Putamen (tissue), 1 donor: Measurements from ENCODE around the gene BUD13.
"Not testable (repeated sequence)": the region's sequence is repeated elsewhere in the genome, so short reads cannot be mapped to it uniquely, and the experiment has no call there.

ENCODE experiments used
- DNase-seq: peaks from one replicate; pipeline ENCODE4 v3.0.0-alpha.2; 2016; ENCODE audit warnings: low spot score

BUD13 gene

DNA sequence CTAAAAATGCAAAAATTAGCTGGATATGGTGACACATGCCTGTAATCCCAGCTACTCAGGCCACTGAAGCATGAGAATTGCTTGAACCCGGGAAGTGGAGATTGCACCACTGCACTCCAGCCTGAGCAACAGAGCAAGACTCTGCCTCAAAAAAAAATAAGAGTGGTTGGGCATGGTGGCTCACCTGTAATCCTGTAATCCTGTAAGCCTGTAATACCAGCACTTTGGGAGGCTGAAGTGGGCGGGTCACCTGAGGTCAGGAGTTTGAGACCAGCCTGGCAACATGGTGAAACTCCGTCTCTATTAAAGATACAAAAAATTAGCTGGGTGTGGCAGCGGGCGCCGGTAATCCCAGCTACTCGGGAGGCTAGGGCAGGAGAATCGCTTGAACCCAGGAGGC, 16.7 kb downstream of the BUD13 start:
- DNase-seq, result not testable (repeated sequence)

DNA sequence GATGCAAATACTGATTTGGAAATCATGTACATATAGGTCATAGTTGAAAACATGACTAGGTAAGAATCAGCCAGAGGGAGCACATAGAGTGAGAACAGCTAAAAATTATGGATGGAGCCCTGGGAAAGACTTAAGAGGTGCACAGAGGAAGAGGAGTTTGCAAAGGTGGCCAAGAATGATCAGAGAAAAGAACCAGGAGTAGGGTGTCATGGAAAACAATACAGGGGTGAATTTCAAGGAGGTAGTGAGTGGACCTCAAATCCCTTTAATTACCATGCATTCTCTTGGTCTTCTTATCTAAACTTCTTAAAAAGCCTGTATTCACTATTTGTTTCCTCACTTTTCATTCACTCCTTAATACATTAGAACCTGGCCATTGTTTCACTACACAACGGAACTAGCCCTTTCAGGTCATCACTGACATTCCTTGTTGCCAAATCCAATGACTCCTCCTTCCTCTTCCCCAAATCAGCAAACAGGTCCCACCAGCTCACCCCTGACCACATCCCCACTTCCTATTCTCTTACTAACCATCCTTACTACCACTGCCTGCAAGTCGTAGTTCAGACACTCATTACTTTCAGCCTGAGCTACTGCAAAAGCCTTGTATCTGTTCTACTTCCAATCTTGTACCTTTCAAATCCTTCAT, 22.6 kb downstream of the BUD13 start:
- no peak for DNase-seq

DNA sequence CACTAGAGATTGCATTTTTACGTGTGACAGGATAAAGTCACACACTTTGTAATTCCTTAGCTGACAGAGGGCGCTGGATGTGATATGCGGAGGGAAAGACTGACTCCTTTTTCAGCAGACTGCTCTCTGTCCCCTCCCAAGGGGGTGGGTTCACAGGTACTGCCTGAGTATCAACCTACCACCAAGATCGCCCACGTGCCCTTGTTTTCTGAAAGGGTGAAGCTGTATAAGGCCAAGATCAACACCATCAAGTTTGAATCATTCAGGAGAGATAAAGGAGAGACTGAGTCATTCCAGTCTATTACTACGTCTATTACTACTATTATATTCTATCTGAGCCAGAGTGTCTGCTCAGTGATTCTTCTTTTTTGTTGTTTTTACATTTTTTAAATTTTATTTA, 30.7 kb downstream of the BUD13 start:
- DNase-seq, result no peak

DNA sequence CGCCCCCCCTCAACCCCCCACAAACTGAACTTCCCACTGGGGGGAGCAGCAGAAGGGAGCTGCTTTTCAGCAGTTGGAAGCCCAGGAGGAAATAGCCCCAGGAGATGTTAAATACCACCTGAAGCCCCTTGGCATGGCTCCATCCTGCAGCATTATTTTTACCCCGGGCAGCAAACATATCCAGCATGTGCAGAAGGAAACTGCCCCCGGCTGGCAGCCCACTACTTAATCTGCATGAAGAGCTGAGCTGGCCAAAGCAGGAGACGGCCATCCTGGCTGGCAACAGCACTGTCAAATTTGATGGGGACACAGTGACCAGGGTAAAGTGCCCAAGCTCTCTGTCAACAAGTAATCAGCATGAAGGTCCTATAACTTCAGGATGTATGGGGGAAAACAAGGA, 32.0 kb downstream of the BUD13 start:
- no peak for DNase-seq

DNA sequence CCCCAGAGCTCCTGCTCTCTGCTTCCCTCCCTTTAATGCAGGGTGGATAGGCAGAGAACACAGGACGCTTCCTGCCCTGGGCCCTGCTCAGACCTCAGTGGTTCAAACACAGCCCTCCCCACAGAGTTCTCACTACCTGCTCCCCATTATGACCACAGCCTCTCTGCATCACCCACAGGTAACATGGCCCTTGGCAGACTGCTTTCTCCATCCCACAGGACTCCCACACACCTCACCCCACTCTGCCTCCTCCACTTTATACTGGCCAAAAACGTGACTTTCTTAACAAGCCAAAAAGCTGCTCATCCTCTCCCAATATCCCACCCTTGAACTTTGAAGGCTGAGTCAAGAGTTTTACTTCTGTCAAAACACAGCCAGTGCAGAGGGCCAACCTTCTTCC, 33.8 kb downstream of the BUD13 start:
- DNase-seq, result no peak

DNA sequence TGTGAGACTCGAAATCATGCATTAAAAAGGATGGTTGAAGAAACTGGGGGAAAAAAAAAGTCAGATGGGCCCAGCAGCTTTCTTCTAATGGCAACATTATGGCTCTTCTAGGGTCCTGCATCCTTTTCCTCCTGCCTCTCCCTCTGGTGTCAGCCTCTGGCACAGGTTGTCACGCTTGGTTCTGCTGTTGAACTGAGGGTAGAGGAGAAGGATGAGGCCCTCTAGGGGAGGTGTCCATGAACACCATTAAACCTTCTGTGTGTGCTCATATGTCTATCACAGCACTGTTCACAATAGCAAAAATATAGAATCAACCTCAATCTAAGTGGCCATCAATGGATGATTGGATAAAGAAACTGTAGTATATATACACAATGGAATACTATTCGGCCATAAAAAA, 36.0 kb downstream of the BUD13 start:
- DNase-seq, result no peak

DNA sequence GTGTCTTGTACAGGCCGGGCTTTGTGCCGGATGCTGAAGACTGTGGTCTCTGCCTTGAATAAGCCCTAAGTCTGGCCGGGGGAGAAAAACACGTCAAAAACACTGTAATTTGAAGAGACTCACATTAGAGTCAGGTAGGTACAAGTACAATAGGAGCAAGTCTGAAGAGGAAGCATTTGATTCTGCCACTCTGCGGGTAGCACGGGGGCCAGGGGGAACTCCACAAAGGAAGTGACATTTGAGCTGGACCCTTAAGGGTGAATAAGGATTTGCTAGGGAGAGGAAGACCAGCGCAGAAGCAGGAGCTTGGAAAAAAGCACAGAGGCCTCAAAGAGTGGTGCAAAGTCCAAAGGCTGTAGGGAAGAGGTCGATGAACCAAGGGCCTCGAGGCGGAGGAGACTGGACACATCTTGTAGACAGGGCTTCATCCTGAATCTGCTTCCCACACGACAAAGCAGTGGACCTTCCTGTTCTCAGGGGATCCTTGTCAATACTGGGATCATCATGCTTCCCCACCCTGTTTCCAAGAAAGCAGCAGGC, 38.7 kb downstream of the BUD13 start:
- DNase-seq, result no peak

DNA sequence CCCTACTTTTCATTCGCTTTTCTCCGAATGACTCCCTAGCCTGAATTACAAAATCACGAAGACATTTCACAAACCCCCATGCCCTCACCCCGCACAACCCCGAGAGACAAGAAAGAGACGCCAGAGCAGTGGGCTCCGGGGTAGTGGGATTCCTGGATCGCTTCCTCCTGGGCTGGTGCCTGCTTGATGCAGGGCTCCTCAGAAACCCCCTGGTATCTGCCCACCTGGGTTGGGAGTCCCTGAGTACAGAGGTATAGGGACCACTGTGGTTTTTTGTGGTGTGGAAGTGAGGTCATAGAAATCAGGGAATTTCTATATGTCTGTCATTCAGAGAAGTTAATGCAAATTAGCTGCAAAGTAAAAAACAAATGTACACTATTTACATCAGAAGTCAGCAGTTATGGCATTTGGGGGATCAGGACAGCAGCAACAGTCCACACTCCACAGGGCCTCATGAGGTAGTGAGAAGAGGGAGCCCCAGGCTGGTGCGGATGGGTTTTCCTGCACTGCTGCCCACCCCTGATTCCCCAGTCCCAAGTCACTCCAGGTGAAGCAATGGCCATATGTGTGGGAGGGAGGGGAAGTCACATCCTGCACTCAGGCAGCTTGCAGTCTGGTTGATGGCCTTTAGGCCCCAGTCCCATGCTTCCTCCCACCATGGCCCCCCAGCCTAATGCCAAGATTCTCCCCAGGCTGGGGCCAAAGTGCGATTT, 39.6 kb downstream of the BUD13 start:
- DNase-seq, result no peak

DNA sequence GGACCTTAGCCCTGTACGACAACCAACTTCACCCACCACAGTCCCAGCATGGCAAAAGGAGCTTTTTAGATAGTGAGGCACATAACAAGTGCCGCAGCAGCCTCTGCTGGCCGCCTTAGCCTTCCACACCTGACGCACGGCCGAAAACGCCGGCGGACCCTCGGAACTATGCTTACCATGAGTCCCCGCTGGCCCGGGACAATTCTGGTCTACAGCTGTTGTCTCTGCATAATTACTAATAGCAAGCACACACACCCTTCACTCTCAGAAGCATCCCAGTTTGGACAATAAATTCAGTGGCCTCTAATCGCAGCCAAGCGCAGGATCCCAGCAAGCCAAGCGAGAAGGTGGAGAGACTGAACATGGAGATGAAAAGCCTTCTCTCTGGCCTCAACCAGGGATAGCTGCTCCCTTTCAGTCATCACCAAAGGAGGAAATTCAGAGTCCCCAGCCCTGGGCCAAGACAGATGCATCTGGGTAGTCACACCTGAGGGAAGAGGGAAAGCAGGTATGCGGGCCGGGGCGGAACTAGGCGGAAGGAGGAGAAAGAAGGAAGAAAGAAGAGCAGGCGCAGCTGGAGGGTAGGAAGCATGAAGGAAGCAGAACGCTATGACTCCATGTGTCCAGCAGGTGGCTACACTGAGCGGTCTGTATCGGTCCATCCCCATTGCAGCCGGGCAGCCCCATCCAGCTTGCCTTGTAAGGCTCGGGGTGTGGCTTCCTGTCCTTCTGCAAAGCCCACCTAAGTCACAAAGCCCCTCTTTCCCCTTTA, 40.3 kb downstream of the BUD13 start:
- peak; percentile 39 for DNase-seq

DNA sequence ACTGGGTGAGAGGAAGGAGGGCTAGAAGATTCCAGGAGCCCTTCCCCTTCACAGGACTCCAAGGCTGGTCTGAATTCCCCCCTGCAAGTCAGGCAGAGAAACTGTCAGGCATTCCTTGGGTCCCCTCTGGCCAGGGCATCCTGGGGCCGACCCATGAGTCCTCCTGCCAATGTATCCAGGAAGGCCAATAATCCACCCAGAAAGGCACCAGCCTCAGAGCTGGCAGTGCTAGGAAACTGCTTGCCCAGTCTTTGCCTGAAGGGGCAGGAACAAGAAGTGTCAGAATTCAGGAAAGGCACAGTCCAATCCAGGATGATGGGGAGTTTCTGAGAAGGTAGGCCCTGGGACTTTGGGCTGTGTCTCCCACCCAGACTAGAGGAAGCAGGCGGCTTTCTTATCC, 41.0 kb downstream of the BUD13 start:
- DNase-seq, result peak; percentile 21

DNA sequence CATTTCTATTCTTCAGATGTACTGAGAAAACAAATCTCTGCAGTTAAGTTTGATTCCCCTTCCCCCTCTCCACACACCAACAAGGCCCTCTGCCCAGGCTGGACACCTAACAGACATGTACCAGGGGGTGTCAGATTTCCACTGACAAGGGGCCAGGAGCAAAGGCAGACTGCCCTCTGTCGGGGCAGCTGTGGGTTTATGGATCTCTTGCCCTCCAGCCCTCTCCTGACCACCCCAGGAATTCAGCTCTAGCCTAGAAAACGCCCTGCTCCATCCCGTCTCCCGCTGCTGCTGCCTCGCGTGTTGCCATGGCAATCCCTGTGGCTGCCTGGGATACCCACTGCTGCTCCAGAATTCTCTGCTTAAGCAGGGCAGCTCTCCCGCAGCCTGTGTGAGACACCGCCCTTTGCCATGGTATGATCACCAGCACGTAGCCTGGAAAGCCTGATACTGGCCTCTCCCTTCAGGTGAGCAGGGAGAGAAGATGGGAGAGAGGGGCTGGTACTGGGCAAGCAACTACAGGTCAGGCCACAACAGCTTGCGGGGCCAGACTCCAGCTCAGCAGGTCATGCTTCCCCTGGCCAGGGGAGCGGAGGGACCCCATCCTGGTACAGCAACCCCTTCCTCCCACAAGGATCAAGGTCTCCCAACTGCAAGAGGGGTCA, 41.6 kb downstream of the BUD13 start:
- peak; percentile 53 for DNase-seq

DNA sequence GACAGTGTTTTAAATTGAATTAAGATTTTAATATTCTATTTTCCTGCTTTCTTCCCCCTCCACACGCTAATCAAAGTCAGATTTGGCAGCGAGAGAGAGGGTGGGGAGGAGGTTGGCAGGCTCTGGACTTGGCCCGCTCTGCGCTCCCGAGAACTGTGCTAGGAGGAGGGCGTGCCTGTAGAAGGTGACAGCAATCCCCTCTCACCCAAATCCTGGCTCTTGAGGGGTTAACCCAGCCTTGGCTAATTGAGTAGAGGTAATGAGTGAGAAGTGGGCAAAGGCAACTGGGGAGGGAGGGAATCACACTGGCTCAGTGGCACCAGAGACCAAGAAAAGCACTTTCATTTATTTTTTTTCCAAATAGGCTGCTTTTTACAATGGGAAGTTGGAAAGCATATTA, 42.2 kb downstream of the BUD13 start:
- peak; percentile 16 for DNase-seq

DNA sequence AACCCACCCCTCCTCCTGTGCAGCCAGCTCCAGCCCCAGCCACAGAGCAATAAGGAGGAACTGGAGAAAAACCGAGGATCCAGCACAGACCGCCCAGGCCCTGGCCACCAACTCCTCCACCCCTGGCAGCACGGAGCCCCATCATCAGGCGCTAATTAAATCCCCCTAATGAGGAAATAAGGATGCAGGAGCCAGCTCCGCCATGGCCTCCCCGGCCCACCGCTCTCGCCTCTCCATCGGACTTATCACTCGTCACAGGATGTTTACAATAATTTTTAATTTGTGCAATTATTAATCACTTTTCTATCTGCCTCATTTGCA, 42.6 kb downstream of the BUD13 start:
- DNase-seq, result no peak

DNA sequence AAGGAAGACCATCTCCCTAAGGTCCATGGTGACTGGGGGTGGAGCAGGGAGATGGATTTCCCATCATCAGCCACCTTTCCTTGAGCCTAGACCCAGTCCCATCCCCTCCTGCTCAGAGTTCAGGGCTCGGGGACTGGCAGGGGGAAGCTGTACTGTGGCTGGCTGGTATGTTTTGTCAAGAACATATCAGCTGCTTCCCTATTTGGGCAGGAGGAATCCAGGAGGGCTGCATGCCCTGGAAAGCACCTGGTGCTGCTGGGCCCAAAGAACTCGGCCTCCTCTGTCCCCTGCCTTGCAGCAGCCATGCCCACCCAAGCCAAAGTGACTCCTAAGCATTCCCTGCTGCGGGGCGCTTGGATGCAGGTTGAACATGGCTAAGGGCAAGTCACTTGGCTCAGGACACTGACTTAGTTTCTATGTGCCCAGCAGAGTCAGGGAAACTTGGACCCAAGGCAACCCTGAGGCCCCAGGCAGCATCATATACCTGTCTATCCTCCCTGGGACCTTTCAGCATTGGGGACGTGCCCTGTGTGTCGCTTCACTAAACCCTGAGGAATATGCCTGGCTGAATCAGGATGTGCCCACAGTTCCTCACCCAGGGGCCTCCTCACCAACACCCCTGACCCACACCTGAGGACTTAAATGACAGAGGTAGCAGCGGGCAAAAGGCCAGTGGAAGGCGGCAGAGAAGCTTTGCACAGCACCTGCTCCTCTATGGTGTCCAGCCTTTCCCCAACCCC, 43.1 kb downstream of the BUD13 start:
- DNase-seq, result no peak

DNA sequence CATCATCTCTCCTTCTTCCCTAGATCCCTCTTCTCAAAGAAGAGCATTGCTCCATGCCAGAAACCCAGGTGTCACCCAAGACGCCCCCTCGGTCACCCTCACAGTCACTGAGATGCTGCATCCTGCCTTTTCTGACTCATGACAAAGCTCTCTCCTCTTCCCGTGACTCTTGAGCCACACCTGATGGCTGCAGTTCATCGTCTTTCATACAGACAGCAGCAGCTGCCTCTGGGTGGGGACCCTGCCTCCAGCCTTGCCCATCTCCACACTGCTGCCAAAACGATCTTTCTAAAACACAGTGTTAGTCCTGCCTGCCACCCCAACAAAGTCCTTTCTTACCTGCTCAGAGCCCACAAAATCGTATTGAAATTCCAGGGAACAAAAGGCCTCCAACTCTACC, 44.8 kb downstream of the BUD13 start:
- no peak for DNase-seq

DNA sequence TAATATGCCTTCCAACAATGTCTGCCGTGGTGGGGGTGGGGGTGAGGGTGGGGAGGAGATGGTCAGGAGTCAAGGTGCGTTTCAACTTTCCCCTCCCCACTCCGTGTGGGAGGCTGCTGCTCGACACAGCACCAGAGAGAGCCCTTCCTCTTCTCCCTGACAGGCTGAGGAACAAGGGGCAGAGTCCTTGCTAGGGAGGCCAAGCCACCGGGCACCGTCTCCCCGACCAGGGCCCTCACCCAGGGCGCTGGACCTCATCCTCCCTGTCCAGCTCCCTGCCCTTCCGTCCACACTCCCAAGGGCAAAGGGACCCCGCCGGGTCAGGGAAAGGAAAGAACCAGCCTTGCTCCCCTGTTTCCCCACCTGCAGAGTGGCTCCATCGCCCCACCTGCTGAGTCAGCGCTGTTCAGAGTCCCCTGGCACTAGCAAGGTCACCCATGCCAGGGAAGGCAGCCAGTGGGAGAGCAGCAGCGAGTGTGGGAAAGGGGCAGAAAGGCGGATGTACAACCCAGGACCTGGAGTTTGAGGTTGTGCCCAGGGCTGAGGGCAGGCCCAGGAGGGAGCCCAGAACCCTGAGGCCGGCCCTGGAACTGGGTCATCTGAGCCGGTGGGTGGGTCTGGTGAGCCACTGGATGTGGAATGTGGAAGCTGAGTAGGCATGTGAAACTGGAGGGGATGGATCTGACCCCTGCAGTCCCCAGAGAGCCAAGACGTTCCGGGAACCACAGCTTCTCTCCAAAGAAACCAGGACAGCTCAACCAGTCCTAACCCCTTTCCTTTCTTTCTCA, 47.2 kb downstream of the BUD13 start:
- peak; percentile 11 for DNase-seq

DNA sequence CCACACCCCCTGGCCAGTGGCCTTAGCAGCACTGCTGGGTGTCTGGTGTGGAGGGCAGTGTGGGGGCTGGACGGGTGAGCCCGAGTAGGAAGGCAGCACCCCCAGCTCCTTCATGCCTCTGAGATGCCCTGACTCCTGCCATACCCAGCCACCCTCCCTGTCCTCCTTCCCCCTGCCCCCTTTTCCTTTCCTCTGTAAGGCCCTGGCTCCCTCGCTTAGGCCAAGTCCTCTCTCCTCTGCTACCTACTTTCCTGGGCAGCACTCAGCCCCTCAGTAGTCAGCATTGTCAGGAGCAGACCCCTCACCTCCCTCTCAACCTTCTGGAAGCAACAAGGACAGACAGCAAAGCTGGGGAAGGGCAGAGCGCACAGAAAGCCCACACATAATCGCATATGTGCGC, 48.0 kb downstream of the BUD13 start:
- DNase-seq, result no peak

DNA sequence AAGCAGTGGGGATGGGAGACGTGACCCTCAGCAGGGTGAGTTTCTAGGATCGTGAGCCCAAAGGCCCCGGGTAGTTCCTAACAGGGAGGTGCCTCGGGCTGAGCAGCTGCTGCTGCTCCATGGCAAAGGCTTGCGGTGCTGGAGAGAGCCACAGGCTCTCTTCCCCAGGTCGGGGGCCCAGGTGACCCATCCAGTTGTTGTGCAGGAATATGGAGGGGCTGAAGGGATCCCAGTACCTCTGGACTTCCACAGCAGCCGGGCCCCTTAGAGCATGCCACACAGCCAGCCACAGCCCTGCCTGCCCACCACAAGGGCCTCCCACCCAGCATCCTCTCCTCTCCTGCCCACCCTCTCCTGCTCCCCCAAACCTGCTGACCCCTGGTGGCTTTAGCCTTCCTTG, 49.3 kb downstream of the BUD13 start:
- DNase-seq, result no peak

DNA sequence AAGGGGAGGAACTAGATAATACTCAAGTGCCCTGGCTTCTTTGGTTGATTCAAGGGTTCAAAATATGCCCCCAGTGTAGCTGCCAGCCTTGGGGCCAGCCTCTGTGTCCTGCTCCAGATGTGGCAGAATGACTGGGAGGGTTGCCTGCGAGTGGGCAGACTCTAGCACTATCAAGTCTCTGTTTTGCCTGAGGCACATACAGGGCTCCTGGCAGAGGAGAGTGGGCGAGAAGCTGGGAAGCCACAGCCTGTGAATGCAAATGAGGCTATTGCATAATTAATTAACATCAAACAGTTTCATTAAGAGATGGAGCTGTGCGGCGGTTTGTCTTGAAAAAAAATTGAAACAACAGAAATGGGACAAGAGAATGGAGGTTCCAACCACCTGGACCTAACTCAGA, 50.8 kb downstream of the BUD13 start:
- DNase-seq, result peak; percentile 50

DNA sequence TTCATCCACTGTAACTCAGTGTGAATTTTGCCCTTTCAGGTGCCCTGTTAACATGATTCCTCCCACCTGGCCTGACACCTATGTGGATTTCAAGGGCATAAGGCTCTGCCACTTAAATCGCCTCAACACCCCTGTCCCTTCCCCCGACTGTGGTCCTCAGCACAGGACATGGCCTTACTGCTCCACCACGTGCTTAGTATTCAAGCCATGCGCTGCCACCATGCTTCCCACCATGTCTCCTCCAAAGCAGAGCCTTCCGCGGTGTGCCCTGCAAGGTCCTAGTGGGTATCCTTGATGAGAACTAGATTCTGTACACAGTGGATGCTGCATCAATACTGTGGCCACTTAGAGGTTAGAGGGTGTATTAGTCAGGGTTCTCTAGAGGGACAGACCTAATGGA, 51.9 kb downstream of the BUD13 start:
- no peak for DNase-seq

DNA sequence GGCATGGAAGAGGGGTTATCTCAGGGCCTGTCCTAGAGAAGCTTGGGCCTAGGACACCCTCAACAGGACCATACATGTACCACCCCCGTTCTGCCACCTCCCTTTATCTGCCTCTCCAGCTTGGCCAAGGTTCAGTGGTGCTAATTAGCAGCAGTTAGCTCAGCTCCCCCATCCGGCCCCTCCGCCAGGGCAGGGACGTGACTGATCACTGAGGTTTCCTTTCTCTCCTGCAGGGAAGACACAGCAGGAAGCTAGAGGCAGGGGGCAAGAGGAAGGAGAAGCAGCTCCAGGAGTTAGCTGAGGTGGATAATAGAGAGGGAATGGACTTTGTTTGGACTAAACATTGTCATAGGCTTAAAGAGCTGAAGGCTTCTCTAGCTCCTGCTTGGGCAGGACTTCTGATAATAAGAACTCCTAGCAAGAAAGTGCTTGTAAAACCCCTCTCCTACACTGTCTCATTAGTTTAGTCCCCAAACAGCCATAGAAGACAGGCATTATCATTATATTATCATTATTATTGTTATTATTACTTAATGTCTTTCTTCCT, 53.8 kb downstream of the BUD13 start:
- no peak for DNase-seq
